ENCODE measurements around the gene IDH2. TPM values are rescaled to one million over a fixed set of nuclear protein-coding genes. Genes with fewer than 3 reads are reported as not detected.

The IDH2 gene
- total and polyA plus RNA-seq, 2 of the 13 experiments (the other 11 are each of a cell fraction or from before 2014, with no cell fraction given): 121 to 145 TPM

DNA sequence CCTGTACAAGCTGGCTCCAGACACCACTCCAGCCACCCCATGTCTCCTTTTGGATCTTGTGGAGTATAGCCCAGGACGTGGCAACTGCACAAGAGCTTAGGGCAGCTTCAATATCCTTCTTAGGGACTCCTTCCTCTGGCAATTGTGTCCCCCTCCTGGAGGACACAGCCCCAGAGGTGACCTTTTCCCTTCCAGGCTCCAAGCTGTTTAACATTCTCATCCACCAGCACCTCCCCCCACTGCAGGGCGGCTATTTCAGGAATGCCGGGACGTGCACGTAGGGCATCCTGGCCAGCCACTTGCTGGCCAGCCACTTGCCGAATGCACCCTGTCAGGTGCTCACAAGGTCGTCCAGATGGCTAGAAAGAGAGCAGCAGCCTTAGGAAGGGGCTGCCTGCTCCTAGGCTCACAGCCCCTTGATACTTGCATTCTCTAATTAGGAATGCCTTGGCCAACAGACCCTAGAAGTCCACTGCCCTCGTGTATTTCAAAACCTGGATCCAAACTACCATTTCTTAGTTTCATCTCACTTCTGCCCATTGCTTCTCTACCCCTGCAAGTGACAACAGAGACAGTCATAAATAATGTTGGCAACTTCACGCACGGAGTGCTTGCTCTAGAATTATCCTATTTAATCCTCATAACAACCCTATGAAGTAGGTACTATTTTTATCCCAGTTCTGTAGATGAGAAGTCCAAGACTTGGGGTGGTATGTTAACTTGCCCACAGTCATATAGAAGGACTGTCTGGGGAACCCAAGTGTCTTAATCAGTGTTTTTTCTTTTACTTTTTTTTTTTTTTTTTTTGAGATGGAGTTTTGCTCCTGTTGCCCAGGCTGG lies 24.5 kb upstream of the IDH2 start (continued):
- TF ChIP-seq MED1 (CRISPR knock-in tag; IDR thresholded peaks at IDR 0.05) (peak; percentile 89), ZNF224 (CRISPR knock-in tag; IDR thresholded peaks at IDR 0.05) (no peak), ELF1 (CRISPR knock-in tag; IDR thresholded peaks at IDR 0.05) (0 out of 2 replicates have a peak, but pooled peaks have one; percentile 12), ZNF354B (CRISPR knock-in tag; IDR thresholded peaks at IDR 0.05) (0 out of 2 replicates have a peak, but pooled peaks have one; percentile 38), ZNF562 (CRISPR knock-in tag; IDR thresholded peaks at IDR 0.05; ENCODE audit: borderline replicate concordance) (no peak), SMC3 (IDR thresholded peaks at IDR 0.05; ENCODE audit: low read length) (no peak), ZNF383 (CRISPR knock-in tag; IDR thresholded peaks at IDR 0.05; ENCODE audit: borderline replicate concordance) (no peak), ZNF543 (CRISPR knock-in tag; IDR thresholded peaks at IDR 0.05) (no peak), ZSCAN9 (CRISPR knock-in tag; IDR thresholded peaks at IDR 0.05; ENCODE audit: borderline replicate concordance) (no peak; the same call in 1 of the 2 replicates), HNF4A (CRISPR knock-in tag; IDR thresholded peaks at IDR 0.05) (peak; percentile 48), GATAD2A (CRISPR knock-in tag; IDR thresholded peaks at IDR 0.05) (peak; percentile 42; the same call in 1 of the 2 replicates), ZNF331 (CRISPR knock-in tag; IDR thresholded peaks at IDR 0.05) (no peak), ZNF569 (CRISPR knock-in tag; IDR thresholded peaks at IDR 0.05; ENCODE audit: borderline replicate concordance) (no peak), AKAP8 (CRISPR knock-in tag; IDR thresholded peaks at IDR 0.05) (no peak), CHD2 (IDR thresholded peaks at IDR 0.05; ENCODE audit: low read depth, low read length) (no peak), GATA4 (IDR thresholded peaks at IDR 0.05; ENCODE audit: borderline replicate concordance, low read depth) (peak; percentile 28; the same call in 1 of the 2 replicates), ZC3H13 (CRISPR knock-in tag; IDR thresholded peaks at IDR 0.05) (no peak), SMAD3 (CRISPR knock-in tag; IDR thresholded peaks at IDR 0.05) (no peak)
- TF ChIP-seq, protein P1, sequence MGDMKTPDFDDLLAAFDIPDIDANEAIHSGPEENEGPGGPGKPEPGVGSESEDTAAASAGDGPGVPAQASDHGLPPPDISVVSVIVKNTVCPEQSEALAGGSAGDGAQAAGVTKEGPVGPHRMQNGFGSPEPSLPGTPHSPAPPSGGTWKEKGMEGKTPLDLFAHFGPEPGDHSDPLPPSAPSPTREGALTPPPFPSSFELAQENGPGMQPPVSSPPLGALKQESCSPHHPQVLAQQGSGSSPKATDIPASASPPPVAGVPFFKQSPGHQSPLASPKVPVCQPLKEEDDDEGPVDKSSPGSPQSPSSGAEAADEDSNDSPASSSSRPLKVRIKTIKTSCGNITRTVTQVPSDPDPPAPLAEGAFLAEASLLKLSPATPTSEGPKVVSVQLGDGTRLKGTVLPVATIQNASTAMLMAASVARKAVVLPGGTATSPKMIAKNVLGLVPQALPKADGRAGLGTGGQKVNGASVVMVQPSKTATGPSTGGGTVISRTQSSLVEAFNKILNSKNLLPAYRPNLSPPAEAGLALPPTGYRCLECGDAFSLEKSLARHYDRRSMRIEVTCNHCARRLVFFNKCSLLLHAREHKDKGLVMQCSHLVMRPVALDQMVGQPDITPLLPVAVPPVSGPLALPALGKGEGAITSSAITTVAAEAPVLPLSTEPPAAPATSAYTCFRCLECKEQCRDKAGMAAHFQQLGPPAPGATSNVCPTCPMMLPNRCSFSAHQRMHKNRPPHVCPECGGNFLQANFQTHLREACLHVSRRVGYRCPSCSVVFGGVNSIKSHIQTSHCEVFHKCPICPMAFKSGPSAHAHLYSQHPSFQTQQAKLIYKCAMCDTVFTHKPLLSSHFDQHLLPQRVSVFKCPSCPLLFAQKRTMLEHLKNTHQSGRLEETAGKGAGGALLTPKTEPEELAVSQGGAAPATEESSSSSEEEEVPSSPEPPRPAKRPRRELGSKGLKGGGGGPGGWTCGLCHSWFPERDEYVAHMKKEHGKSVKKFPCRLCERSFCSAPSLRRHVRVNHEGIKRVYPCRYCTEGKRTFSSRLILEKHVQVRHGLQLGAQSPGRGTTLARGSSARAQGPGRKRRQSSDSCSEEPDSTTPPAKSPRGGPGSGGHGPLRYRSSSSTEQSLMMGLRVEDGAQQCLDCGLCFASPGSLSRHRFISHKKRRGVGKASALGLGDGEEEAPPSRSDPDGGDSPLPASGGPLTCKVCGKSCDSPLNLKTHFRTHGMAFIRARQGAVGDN (CRISPR knock-in tag; IDR thresholded peaks at IDR 0.05): peak; percentile 87
- TF ChIP-seq, protein P2, sequence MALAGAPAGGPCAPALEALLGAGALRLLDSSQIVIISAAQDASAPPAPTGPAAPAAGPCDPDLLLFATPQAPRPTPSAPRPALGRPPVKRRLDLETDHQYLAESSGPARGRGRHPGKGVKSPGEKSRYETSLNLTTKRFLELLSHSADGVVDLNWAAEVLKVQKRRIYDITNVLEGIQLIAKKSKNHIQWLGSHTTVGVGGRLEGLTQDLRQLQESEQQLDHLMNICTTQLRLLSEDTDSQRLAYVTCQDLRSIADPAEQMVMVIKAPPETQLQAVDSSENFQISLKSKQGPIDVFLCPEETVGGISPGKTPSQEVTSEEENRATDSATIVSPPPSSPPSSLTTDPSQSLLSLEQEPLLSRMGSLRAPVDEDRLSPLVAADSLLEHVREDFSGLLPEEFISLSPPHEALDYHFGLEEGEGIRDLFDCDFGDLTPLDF (CRISPR knock-in tag; IDR thresholded peaks at IDR 0.05): no peak
- TF ChIP-seq, protein P3, sequence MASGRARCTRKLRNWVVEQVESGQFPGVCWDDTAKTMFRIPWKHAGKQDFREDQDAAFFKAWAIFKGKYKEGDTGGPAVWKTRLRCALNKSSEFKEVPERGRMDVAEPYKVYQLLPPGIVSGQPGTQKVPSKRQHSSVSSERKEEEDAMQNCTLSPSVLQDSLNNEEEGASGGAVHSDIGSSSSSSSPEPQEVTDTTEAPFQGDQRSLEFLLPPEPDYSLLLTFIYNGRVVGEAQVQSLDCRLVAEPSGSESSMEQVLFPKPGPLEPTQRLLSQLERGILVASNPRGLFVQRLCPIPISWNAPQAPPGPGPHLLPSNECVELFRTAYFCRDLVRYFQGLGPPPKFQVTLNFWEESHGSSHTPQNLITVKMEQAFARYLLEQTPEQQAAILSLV (CRISPR knock-in tag; IDR thresholded peaks at IDR 0.05; ENCODE audit: borderline replicate concordance): no peak
